Immature natural killer cell (primary cell): ENCODE data around the gene CAPG. TPM values are rescaled to one million over a fixed set of nuclear protein-coding genes. Genes with fewer than 3 reads are reported as not detected.

Experiments
- DNase-seq, 3 donors: peaks; one replicate each; pipeline ENCODE4 v3.0.0; 2022; ENCODE audit warnings: mixed read lengths in 1 of 3
- H3K27ac Mint-ChIP-seq, 6 donors: one replicate each; pipeline ENCODE4 v1.8.0; 2020; ENCODE audit warnings: mixed read lengths in 6 of 6, mild to moderate bottlenecking in 5 of 6, inconsistent platforms in 4 of 6, moderate library complexity in 3 of 6
- H3K27me3 Mint-ChIP-seq, 3 donors: one replicate each; pipeline ENCODE4 v1.8.0; 2020 to 2021; ENCODE audit warnings: low read depth in 3 of 3, mild to moderate bottlenecking in 3 of 3, mixed read lengths in 3 of 3, moderate library complexity in 3 of 3, inconsistent platforms in 1 of 3
- H3K36me3 Mint-ChIP-seq, 3 donors: one replicate each; pipeline ENCODE4 v1.8.0; 2020; ENCODE audit warnings: mixed read lengths in 3 of 3, inconsistent platforms in 2 of 3, mild to moderate bottlenecking in 2 of 3
- H3K4me1 Mint-ChIP-seq, 2 donors: one replicate each; pipeline ENCODE4 v1.8.0; 2020; ENCODE audit warnings: inconsistent platforms in 2 of 2, mild to moderate bottlenecking in 2 of 2, mixed read lengths in 2 of 2, moderate library complexity in 1 of 2
- H3K4me3 Mint-ChIP-seq, 5 donors: one replicate each; pipeline ENCODE4 v1.8.0; 2020; ENCODE audit warnings: mild to moderate bottlenecking in 5 of 5, mixed read lengths in 5 of 5, inconsistent platforms in 3 of 5, moderate library complexity in 3 of 5
- H3K9me3 Mint-ChIP-seq, 6 donors: one replicate each; pipeline ENCODE4 v1.8.0; 2020; ENCODE audit warnings: mild to moderate bottlenecking in 6 of 6, mixed read lengths in 6 of 6, inconsistent platforms in 4 of 6, moderate library complexity in 3 of 6
- polyA plus RNA-seq, 3 donors: library from polyadenylated mRNA; unstranded; fragments of 300-500 nt; fragmentation: Illumina TruSeq; gene quantifications; one replicate each; pipeline ENCODE4 v1.2.3, GENCODE V29; 2021

The CAPG gene
- polyA plus RNA-seq, 3 donors from 2014 or later = 97.5 to 233 (median 232) TPM

DNA sequence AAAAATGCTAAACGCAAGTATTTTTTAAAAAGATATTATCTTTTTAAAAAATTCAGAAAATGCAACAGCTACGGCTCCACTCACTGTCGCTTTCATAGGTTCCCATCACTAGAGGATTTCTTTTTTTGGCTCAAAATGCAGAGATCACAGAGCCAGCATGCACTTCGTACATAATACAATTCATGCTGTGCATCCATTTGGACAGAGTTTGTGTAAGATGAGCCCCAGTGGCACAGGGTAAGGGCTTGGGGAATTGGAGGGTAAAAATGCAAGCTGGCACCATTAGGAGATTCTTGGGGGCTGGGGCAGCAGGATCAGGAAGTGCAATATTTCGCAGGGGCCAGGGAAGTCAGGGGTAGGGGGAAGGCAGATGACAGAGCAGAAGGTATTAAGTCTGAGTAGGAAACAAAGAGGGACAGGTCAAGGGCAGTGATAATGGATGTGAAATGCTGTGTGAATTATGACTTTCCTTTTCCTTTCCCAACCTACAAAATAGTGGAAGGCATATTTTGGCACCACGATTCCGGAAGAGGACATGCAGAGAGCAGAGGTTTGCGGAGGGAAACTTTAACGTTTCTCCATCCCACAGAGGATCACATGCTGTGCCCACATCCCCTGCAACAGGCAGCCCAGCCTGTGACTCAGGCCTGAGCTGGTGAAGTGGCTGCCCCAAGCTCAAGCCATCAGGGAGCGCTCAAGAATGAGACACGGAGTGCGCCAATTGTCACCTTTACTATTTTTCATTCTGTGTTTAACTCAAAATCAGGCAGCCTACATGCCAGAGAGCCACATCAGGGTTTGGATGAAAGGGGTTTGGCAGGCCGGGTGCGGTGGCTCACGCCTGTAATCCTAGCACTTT lies 4.7 kb downstream of the CAPG start:
- peak overlapping the region; percentile 61 to 83 (median 67) for H3K4me3 Mint-ChIP-seq
- H3K9me3 Mint-ChIP-seq = peaks cover 0 to 16% (median 8%) of the 10 kb centered on the region in 6 donors
- H3K36me3 Mint-ChIP-seq = peaks cover 3 to 17% (median 8%) of the 10 kb centered on the region in 3 donors
- peaks cover 2 to 11% (median 7%) of the 10 kb centered on the region in 3 donors for H3K27me3 Mint-ChIP-seq
- peak; percentile 75 to 83 (median 78) for DNase-seq
- H3K4me1 Mint-ChIP-seq = peaks cover 49 to 54% of the 10 kb centered on the region in 2 donors
- H3K27ac Mint-ChIP-seq = peak overlapping the region; percentile 29 to 87 (median 61)

GRCh38 chr2:85401844-85402243 lies 8.3 kb downstream of the CAPG start:
- Mint-ChIP-seq H3K36me3 (peaks cover 3 to 17% (median 8%) of the 10 kb centered on the region in 3 donors), H3K27ac (peak overlapping the region in 1 of 6 donors; percentile 80), H3K4me1 (peaks cover 18 to 24% of the 10 kb centered on the region in 2 donors), H3K9me3 (peaks cover 2 to 16% (median 8%) of the 10 kb centered on the region in 6 donors), H3K4me3 (no peak overlapping the region), H3K27me3 (peaks cover 0 to 7% (median 7%) of the 10 kb centered on the region in 3 donors)
- DNase-seq = no peak

- no peak for DNase-seq
- peaks cover 16 to 22% of the 10 kb centered on the region in 2 donors for H3K4me1 Mint-ChIP-seq
Observed at GRCh38 chr2:85401464-85401805, 8.7 kb downstream of the CAPG start.

DNA sequence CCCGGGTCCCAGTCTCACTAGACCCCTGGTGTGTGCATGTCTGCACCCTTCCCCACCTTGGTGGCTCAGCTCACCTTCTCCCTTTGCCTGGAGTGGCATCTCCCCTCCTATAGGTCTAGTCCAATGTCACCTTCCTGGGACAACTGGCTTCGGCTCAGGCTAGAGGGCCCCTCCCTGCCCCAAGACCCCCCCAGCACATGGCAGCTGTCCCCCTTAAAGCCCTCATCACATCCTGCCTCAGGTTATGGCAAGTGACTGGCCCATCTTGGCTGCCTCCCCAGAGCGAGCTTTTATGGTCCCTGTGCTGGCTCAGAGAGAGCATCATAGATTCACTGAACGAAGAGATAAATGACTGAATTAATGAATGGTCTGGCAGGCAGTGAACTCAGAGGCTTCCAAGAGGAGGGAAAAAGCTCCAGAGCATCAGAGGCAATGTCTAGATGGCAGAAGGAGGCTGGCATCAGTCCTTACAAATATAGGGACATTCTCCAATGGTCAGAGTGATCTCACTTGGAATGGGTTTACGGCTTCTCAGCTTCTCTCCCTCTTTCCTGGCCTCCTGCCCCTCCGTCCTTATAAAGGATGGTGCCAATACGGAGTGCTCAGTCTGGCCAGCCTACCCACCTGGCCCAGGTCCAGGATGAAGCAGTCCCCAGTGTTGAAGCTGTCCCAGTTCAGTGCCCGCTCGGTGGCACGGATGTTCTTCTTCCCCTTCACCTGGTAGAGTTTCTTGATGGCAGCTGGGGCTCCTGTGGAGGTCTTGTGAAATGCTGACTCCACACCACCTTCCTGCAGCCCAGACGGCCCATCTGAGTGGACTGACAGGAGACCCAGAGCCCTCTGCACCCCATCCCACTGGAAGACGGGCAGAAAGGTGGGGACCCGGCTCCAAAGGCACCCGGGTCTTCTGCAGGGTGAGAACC lies 9.4 kb downstream of the CAPG start:
- Mint-ChIP-seq H3K4me1 (peaks cover 9 to 15% of the 10 kb centered on the region in 2 donors), H3K9me3 (peaks cover 2 to 16% (median 8%) of the 10 kb centered on the region in 6 donors), H3K27ac (peak overlapping the region in 1 of 6 donors; percentile 31), H3K36me3 (peaks cover 3 to 17% (median 8%) of the 10 kb centered on the region in 3 donors), H3K4me3 (no peak overlapping the region), H3K27me3 (peaks cover 0 to 6% (median 5%) of the 10 kb centered on the region in 3 donors)
- no peak for DNase-seq

More at GRCh38 chr2:85401464-85401805, 8.7 kb downstream of the CAPG start:
- Mint-ChIP-seq H3K36me3 (peaks cover 3 to 17% (median 8%) of the 10 kb centered on the region in 3 donors), H3K4me3 (no peak overlapping the region), H3K27ac (no peak overlapping the region), H3K9me3 (peaks cover 2 to 16% (median 8%) of the 10 kb centered on the region in 6 donors), H3K27me3 (peaks cover 0 to 7% (median 7%) of the 10 kb centered on the region in 3 donors)

DNA sequence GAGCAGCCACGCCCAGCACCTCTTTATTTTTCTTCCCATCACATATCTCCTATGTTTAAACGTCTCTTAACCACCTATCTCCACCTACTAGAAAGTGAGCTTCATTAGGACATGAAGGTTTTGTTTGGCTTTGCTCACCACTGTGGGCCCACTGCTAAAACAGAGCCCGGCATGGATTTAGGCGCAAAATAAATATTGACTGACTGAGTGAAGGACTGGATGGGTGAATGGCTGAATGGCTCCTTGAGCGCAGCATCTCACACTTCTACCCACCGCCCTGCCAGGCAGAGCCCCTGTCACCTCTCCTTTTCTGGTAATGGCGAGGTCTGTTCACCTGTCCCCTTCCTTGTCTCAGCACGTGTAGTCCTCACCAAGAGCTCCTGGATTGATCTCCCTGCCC lies 10.1 kb downstream of the CAPG start:
- H3K27me3 Mint-ChIP-seq = peaks cover 0 to 2% (median 2%) of the 10 kb centered on the region in 3 donors
- H3K9me3 Mint-ChIP-seq = peaks cover 2 to 16% (median 8%) of the 10 kb centered on the region in 6 donors
- no peak overlapping the region for H3K4me3 Mint-ChIP-seq
- peak overlapping the region in 1 of 6 donors; percentile 31 for H3K27ac Mint-ChIP-seq
- H3K4me1 Mint-ChIP-seq = peaks cover 2 to 8% of the 10 kb centered on the region in 2 donors
- DNase-seq = no peak
- H3K36me3 Mint-ChIP-seq = peaks cover 2 to 13% (median 8%) of the 10 kb centered on the region in 3 donors

- Mint-ChIP-seq H3K27ac (no peak overlapping the region), H3K4me1 (peaks cover 0 to 5% of the 10 kb centered on the region in 2 donors), H3K27me3 (peaks cover 0 to 2% (median 2%) of the 10 kb centered on the region in 3 donors), H3K36me3 (peaks cover 0 to 11% (median 7%) of the 10 kb centered on the region in 3 donors), H3K4me3 (no peak overlapping the region), H3K9me3 (peaks cover under 1 to 12% (median 6%) of the 10 kb centered on the region in 6 donors)
- DNase-seq = no peak
Observed at GRCh38 chr2:85399183-85399455, 11.0 kb downstream of the CAPG start.

DNA sequence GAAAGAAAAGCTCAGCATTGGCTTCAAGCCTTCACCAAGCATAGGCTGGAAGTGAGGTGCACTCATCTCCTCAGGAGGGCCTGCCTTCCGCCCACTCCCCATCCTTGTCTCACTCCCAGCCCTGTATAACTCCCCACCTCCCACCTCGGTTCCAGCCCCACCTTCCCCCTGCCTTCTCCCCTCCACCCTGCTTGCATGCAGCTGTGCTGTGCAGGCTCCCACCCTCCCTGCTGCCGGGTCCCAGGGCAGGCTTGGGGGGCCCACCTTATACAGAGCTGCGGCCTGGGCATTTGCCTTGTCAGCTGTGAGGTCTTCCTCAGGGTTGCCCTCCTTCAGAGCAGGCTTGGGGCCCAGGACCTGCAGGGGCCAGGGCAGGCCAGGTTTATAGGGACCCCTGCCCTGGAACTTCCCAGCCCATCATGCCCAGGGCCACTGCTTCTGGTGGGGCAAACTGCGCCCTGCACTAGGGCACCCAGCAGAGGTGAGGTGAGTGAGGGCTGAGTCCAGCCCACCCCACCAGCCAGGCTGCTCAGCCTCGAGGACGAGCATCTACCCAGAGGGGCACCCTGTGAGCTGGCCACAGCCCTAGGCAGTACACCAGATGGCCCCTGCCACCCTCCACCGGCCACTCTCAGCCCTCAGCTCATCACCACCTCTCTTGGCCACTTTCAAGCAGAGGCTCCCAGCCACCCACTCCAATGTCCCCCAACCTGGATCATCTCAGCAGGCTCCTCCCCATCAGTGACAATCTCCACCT lies 11.6 kb downstream of the CAPG start:
- Mint-ChIP-seq H3K27me3 (peaks cover 0 to 2% (median 2%) of the 10 kb centered on the region in 3 donors), H3K4me3 (no peak overlapping the region), H3K27ac (no peak overlapping the region), H3K36me3 (peaks cover 0 to 11% (median 2%) of the 10 kb centered on the region in 3 donors), H3K9me3 (peaks cover 0 to 7% (median 4%) of the 10 kb centered on the region in 6 donors), H3K4me1 (peaks cover 3 to 5% of the 10 kb centered on the region in 2 donors)
- no peak for DNase-seq

- H3K36me3 Mint-ChIP-seq = peaks cover 0 to 7% (median 2%) of the 10 kb centered on the region in 3 donors
- no peak overlapping the region for H3K27ac Mint-ChIP-seq
- peaks cover 6 to 11% of the 10 kb centered on the region in 2 donors for H3K4me1 Mint-ChIP-seq
- H3K9me3 Mint-ChIP-seq = peaks cover 0 to 2% (median under 1%) of the 10 kb centered on the region in 6 donors
- DNase-seq = no peak
- H3K27me3 Mint-ChIP-seq = peaks cover 0 to 2% (median 0%) of the 10 kb centered on the region in 3 donors
- H3K4me3 Mint-ChIP-seq = no peak overlapping the region
Observed at GRCh38 chr2:85397925-85398331, 12.2 kb downstream of the CAPG start.

- DNase-seq = no peak
- H3K4me3 Mint-ChIP-seq = no peak overlapping the region
- no peak overlapping the region for H3K27ac Mint-ChIP-seq
- peaks cover 0 to 2% (median 0%) of the 10 kb centered on the region in 3 donors for H3K27me3 Mint-ChIP-seq
- peaks cover 13 to 14% of the 10 kb centered on the region in 2 donors for H3K4me1 Mint-ChIP-seq
- peaks cover 0 to 2% (median 0%) of the 10 kb centered on the region in 6 donors for H3K9me3 Mint-ChIP-seq
- peaks cover 0 to 4% (median 0%) of the 10 kb centered on the region in 3 donors for H3K36me3 Mint-ChIP-seq
Observed at GRCh38 chr2:85396531-85397470, 13.4 kb downstream of the CAPG start.

DNA sequence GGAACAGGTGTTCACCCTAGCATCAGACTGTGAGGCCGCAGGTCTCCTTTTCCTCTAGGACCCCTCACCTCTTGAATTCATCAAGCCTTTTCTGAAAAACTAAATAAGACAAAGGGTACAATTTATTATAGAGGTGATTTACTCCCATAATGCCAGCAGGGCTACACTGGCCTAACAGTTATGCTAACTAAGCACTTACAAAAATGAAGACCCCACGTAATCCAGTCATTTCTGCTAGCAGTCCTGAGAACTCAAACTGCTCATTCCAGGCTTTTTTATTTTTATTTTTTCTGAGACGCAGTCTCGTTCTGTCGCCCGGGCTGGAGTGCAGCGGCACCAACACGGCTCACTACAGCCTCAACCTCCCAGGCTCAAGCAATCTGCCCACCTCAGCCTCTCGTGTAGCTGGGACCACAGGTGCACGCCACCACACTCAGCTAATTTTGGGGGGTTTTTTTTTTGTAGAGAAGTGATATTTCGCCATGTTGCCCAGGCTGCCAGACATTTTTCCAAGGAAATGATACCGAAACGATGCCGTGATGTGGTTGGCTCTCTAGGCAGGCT lies 14.2 kb downstream of the CAPG start:
- Mint-ChIP-seq H3K9me3 (peaks cover 0 to 2% (median 0%) of the 10 kb centered on the region in 6 donors), H3K27me3 (no peaks in the 10 kb centered on the region), H3K4me3 (no peak overlapping the region), H3K4me1 (peaks cover 13 to 22% of the 10 kb centered on the region in 2 donors), H3K36me3 (peaks cover 0 to 4% (median 0%) of the 10 kb centered on the region in 3 donors), H3K27ac (no peak overlapping the region)
- DNase-seq = no peak

DNA sequence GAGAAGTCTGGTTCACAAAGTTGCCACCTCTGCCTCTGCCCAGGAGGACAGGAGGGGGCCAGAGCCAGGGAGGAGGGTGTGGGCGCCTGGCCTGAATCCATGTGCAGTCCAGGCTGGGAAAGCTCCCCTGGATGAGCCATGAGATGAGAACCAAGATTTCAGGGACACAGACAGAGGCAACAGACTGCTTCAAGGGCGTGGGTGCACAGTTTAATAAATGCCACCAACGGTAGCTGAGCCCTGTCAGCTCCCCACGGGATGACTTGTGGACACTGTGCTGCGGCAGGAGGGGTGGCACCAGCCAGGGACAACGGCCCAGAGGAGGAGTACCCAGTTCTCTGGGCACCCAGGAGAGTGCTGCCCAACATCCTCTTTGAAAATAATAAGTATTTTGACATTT lies 15.2 kb downstream of the CAPG start:
- H3K27me3 Mint-ChIP-seq = no peaks in the 10 kb centered on the region

GRCh38 chr2:85394261-85394681 lies 15.9 kb downstream of the CAPG start:
- Mint-ChIP-seq H3K27me3 (no peaks in the 10 kb centered on the region), H3K4me3 (no peak overlapping the region), H3K4me1 (peaks cover 13 to 22% of the 10 kb centered on the region in 2 donors), H3K9me3 (peaks cover 0 to 2% (median 0%) of the 10 kb centered on the region in 6 donors), H3K36me3 (peaks cover 0 to 8% (median 4%) of the 10 kb centered on the region in 3 donors), H3K27ac (no peak overlapping the region)
- no peak for DNase-seq

More for the DNA sequence above, 15.2 kb downstream of the CAPG start:
- Mint-ChIP-seq H3K36me3 (peaks cover 0 to 5% (median 4%) of the 10 kb centered on the region in 3 donors), H3K4me3 (no peak overlapping the region), H3K9me3 (peaks cover 0 to 2% (median 0%) of the 10 kb centered on the region in 6 donors), H3K4me1 (peaks cover 13 to 22% of the 10 kb centered on the region in 2 donors), H3K27ac (no peak overlapping the region)
- DNase-seq = no peak
